ENCODE data around the gene PCDH17.
A peak's percentile ranks its signal among the peaks of the same experiment; 100 is the strongest.

Gene PCDH17

DNA sequence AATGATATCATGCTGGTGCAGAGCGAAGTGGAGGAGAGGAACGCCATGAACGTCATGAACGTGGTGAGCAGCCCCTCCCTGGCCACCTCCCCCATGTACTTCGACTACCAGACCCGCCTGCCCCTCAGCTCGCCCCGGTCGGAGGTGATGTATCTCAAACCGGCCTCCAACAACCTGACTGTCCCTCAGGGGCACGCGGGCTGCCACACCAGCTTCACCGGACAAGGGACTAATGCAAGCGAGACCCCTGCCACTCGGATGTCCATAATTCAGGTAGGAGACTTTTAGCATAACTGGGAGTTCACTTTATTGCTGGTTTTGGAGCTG is 3.3 kb downstream of the PCDH17 start:
- DNase-seq (ENCODE audit: low read depth), result no peak

DNA sequence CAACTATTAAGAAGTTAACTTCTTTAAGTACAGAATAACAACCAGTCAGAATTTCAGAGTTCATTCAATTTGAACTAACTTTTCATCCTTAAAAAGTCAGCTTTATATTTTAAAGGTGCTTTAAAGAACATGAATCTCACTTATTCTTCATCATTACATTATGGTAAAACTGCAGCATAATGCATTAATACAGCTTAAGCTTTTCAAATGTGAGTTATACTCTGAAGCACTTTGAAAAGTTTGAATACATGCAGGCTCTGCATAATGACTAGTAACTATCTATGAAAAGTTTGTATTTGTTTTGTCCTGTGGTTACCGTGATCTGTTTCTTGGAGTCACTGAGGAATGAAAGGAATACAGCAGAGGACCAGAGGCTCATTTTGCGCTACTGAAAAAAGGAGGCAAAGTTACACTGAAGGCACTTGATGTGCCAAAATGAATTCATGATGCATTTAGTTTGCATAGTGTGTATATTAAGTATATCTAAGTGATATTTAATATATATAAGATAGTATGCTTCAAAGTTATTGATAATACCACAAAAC is 4.1 kb downstream of the PCDH17 start:
- DNase-seq (ENCODE audit: low read depth), result no peak

DNA sequence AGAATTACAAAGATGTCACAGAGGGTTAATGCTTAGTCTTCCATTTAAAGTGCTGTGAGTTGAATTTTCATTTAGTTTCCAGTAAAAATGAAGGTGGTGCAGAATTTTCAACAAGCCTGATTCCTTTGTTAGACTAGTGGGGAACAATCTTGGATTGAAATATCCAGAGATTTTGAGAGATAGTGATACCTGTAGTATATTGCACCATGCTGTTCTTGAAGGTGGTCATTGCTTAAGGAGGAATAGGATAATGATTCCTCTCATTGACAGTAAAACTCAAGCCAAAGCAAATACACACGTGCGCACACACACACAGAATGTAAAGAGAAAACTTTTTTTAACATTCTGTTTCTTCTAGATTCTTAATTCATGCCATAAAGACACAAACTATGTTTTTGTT is 5.3 kb downstream of the PCDH17 start:
- no peak for DNase-seq (ENCODE audit: low read depth)

DNA sequence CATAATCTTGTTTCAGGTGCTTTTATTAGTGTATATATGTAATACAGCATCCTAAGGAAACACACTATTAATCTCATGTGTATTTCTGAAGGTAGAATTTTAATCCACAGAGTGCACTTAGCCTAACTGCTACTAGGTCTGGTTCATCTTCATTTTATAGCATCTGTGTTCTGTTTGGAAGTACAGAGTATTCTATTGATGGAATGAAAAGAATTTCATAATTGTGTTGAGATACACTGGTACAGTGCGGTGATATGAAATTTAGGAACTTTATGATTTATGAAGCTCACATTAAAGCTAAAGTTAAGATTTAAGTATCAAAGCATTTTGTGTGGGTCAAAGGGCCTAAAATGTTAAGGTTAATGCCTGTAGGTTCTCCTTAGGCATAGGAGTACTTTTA is 6.0 kb downstream of the PCDH17 start:
- DNase-seq (ENCODE audit: low read depth), result no peak

DNA sequence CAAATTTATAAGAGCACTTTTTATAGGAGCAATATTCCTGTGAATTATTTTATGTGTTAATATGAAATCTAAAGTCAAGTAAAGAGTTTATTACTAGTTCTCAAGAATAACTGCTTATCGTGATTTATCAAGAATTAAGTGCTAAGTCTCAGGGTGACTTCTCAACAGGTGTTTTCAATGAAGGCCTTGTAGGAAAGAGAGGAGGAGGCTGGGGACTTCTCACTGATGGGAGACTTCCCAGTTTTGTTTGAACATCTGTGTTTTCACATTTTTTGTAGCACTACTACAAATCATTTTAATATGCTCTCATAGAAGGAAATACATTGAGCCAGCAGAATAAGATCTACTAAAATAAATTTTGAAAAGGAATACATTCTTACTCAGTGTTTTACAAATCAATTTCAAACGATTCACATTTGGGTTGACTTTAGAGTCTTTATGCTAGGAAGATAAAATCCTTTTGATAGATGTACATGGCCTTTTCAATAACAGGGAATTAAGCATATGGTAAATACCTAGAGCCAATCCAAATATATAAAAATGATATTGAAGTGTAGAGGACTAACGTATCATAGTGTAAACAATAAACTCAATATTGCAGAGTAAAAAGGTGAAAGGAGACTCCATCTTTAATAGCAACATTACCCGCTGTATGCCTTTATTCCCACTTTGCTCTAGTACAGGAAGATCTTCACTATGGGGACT is 6.8 kb downstream of the PCDH17 start:
- no peak for DNase-seq (ENCODE audit: low read depth)

DNA sequence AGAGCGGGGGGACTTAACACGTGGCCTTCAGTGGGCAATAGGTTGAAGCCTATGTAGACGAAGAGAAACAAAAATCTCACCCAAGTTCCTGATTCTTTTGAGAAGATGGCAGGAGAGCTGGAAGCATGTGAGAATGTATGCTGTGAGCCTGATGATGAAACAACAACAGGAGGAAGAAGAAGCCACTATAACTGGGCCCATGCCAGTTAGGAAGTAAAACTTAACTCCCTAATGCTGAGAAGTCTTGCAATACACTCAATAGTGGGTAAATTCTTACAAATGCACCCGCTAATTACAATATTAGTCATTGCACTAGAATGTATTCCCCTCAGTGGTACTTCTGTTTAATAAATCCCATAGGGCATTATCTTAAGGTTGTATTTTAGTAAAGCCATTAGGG is 9.1 kb downstream of the PCDH17 start:
- peak; percentile 27 for DNase-seq (ENCODE audit: low read depth)

DNA sequence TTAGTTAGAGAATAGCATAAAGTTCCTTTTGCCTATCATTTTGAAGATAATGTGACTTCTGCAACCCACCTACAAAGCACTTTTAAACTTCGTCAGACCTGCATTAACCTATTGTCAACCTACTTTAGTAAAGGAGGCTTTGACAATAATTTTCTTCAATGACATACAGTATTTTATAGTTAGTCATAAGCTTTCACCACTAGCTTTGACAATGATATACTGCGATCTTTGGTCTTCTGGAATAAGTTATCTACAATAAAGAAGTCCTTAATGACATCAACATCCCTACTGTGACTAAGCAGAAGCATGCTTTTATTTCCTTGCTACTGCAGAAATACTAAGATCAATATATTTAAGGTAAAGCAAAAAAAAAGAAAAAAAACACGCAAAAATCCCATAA is 9.5 kb downstream of the PCDH17 start:
- no peak for DNase-seq (ENCODE audit: low read depth)

DNA sequence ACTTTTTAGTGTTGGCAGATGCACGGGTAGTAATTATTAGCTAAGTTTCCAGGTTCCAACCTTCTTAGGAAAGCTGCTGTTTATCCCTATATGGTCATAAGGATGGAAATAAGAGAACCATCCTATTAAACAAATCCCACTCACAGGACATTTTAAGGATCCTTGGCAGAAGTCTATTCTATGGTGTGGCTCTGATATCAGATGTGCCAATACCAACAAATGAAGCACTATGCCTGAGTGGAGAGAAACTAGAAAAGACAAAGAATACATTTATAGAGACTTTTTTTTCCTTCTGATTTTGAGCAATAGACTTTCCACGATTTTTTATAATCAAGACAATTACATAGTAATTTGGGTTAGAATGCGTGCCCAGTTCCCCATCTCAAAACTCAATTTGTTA is 12.6 kb downstream of the PCDH17 start:
- no peak for DNase-seq (ENCODE audit: low read depth)

DNA sequence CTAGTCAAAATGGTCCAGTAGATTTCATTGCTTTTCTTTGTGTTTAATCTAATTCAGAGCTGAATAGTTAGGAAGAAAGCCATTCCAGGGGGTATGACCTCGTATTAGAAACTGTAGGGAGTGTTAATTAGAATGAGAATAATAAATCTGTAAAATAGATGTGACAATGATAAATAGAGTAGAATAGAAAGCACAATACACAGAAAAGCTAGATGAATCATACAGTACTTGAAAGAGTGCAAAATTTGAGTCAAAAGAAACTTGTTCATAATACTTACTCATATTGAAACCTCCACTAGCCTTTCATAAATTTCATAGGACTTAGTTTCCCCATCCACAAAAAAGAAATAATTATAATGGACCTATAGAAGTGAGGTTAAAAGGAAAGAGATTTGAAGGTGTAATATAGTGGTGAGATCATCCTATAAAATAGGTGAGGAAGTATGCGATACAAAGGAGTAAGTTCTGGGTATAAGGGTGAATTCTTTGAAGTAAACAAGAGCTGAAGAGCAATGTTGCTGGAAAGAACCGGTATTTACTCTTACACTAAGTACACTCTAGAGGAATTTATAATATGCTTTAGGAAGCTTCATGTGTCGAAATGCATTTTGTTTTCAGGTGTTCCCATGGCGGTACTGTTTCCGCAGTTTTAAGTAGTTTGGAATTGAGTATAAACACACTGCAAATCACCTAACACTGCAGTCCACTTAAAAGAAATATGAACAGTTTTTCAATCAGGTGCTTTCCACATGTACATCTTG is 21.9 kb downstream of the PCDH17 start:
- DNase-seq (ENCODE audit: low read depth), result no peak

DNA sequence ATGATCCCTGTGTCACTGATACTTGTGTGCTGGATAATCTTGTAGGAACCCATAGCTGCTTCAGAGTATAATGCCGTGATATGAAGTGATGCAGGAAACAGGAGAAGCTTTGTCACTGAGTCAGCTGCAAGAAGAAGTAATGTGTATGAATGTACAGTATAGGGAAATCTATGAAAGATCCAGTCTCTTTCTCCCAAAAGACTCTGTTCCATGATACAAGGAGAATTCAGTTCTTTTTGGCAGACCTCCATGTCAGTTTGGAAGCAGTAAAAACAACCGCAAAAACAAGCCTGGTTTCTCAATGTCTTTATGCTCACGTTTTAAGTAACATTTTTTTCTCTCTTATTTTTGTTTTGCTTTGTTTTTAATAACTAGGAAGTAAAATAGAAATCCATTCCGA is 33.9 kb downstream of the PCDH17 start:
- DNase-seq (ENCODE audit: low read depth), result no peak

DNA sequence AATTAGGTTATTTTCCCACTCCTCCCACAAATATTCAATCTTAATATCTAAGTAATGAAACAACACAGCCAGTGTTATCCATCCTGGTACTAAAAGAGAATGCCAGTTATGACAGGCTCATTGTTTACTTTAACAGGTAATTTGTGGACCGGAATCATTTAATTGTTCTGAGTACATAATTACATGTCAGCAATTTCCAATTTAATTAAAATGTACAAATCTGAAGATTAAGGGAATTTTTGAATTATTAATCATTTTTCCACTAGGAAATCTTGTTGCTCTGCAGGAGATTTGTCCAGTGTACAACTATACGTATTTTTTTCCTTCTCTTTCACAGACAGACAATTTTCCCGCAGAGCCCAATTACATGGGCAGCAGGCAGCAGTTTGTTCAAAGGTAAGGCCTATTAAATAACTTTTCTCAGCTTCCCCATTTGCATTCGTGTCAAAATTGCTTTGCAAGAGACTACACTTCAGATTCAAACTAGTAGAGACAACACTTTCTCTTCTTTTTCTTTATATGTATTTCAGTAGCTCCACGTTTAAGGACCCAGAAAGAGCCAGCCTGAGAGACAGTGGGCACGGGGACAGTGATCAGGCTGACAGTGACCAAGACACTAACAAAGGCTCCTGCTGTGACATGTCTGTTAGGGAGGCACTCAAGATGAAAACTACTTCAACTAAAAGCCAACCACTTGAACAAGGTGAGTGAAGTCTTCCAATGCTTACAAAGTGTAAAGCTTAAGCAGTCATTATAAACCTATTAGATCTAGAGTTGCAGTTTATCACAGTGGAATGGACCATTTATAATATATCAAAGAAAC is 34.8 kb downstream of the PCDH17 start:
- DNase-seq (ENCODE audit: low read depth), result no peak

DNA sequence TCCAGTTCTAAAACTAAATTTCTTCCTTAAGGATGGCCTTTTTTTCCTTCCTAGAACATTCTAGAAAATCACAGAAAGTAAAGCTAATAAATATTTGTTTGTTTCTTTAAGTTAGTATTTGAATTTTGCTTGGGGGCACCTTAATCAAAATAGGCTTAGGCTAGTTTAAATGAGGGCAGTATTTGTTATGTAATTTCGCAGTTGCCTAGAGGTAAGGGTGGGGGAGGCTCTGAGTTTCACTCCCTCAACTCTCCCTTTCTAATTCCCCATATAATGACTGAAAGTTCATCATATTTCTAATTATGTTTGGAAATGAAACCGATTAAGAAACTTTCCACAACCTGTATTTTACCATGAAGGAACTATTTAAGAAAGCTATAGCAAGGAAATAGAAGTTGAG is 40.6 kb downstream of the PCDH17 start:
- no peak for DNase-seq (ENCODE audit: low read depth)

DNA sequence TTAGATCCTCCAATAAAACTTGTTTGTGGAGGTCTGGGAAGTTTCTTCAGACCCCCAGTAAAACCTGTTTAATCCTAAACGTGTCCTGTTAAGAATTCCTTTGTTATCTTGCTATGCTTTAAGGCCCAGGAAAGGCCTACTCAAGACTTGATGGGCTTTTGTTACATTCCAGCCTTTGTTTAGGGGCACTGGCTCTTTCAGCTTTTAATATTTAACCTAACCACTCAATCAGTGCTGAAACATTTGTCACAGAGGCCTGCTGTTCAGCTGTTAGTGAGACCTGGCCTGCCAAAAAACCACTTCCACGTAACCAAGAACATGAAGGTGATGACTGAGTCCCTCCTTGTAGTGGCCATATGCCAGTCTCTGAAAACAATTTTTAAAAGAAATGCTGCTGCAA is 41.7 kb downstream of the PCDH17 start:
- DNase-seq (ENCODE audit: low read depth), result no peak

DNA sequence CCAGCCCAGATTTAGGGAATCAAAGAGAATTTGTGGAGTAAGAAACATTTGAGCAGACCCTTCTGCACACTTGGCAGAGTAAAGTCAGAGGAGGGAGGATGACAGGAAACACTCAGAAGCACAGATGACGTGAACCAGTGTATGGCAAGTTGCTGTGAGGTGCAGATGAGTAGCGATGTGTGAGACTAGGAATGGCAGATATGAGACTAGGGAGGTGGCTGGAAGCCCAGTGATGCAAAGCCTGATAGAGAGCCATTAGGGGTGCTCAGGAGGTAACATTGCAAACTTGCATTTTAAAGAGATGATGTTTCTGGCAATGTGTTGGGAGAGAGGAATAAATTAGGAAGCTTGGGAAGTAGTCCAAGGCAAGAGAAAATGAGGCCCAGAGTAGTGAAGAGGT is 44.0 kb downstream of the PCDH17 start:
- no peak for DNase-seq (ENCODE audit: low read depth)

DNA sequence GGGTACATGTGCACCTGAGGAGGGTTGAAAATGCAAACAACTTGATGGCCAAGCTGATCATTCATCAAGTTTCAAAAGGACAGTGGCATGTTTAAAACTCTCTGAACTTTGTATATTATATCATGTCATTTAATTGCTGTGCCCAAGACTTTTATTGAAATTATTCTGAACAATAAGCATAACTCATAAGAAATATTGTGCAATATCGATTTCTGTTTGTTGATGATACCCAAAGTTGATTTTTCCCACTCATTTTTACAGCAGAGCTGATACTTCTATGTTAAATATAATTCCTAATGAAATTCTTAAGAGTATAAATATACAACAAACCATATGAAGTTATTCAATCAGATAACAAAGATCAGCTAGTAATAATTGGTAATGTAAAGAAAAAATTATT is 49.1 kb downstream of the PCDH17 start:
- DNase-seq (ENCODE audit: low read depth), result no peak

DNA sequence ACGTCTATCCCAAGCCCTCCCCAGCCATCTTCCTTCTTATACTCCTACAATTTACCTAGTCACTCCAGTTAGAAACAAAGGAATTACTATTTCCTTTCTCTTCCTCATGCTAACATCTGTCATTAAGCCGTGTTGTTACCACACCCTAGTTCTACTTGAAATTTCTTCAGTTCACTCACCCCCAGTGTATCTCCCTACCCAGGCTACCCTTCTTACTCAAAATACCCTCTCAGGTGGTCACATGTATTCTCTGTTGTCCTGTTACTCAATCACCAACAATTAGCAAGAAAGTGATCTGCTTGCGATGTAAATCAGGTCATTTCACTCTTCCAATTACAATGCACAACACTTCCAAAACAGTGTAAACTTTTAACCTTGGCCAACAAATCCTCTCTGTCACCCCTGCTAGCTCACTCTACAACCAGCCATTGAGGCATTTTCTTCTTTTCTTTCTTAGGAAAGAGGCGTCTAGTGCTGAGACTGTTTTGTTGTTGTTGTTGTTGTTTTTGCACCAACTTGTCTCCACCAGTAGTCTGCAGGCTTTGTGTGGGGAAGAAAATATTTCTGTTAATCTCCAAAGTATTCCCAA is 50.7 kb downstream of the PCDH17 start:
- no peak for DNase-seq (ENCODE audit: low read depth)

DNA sequence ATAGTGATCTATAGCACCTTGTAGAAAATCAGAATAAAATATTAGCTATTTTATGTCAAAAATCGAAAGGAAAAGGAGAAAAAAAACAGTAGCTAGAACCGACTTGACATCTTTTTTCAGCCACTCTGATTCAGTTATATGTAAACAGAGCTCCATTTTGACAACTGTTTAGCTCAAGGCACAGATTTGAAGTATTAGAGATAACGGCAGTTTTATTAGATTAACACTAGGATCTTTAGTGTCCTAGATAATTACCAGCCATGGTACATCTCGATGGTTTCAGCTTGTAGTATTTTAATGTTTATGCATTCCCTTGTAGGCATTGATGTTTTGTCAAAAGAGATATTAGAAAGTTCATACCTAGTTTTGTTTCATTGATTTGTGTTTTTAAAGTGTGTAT is 67.3 kb downstream of the PCDH17 start:
- no peak for DNase-seq (ENCODE audit: low read depth)

DNA sequence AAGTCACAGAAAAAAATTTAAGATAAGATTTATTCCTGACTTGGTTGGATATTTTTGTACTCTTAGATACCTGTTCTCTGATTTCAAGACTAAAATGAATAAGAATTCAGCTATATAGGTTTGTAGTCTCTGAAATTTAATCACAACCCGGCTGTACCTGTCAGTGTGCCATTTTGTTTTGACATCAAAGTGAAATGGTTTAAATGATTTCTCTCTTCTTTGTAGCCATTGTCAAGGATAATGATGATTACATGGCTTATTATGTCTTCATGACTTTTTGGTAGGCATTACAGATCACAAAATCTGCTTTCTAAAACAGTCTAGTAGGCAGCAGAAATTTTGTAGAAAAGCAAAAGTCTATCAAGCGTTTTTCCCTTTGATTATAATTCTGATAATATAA is 72.5 kb downstream of the PCDH17 start:
- no peak for DNase-seq (ENCODE audit: low read depth)

DNA sequence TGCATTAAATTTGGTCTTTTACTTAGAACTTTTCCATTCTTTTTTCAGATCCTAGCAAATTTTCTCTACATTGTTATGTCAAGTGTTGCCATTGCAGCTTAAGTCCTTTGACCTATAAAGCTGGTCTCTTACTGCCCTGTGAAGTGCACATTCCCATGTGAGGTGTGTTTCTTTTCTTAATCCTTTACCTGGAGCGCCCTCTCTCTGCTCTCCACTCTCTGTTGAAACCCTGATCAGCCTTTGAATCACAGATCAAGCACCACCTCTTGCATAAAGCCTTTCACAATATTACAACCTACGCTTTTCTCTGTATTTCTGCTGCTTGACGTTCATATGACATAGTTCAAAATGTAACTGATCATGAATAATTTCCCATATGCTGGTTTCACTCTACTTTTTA is 84.8 kb downstream of the PCDH17 start:
- DNase-seq (ENCODE audit: low read depth), result no peak

DNA sequence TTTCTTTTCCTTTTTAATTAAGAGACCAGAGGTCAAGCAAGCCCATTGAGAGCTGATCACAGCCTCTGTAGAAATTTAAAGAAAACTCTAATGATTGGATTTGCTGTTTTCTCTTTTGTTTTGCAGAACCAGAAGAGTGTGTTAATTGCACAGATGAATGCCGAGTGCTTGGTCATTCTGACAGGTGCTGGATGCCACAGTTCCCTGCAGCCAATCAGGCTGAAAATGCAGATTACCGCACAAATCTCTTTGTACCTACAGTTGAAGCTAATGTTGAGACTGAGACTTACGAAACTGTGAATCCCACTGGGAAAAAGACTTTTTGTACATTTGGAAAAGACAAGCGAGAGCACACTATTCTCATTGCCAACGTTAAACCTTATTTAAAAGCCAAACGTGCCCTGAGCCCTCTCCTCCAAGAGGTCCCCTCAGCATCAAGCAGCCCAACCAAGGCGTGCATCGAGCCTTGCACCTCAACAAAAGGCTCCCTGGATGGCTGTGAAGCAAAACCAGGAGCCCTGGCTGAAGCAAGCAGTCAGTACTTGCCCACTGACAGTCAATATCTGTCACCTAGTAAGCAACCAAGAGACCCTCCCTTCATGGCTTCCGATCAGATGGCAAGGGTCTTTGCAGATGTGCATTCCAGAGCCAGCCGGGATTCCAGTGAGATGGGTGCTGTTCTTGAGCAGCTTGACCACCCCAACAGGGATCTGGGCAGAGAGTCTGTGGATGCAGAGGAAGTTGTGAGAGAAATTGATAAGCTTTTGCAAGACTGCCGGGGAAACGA is 93.1 kb downstream of the PCDH17 start:
- no peak for DNase-seq (ENCODE audit: low read depth)

DNA sequence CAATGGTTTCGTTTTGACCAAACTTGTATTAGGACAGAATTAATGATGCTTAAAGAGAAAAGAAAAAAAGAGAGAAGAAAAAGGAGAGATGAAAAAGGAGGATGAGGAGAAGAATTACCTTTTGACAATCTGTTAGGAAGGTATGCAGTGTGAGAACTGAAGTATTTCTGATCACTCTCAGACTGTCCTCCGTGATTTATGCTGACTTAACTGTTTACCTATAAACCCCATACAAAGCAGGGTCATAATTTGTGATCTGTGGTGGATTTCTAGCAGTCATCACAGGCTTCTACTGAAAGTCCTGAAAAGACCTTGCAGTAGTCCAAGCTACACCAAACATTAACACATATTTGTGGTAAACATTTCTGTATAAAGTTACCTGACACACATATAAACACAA is 93.9 kb downstream of the PCDH17 start:
- DNase-seq (ENCODE audit: low read depth), result no peak

DNA sequence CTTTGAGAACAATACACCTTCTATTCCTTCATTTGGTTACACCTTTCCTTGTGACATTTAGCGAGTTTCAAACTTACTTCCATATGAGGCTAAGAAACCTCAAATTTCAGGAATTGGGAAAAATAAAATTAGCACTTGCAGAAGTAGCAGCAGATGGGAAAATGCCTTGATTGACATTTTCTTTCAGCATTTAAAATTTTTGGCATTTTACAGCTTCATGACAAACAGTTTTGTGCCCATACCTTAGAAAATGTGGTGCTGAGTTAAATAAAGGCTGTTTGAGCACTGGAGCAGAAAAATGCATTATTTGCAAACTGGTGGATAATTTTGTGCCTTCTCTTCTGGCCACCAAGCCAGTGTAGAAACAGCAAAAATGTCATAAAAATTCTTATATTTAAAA is 95.4 kb downstream of the PCDH17 start:
- DNase-seq (ENCODE audit: low read depth), result no peak

Data from amniotic epithelial cell (primary cell).